ENCODE results near the gene HRAS.

The HRAS gene

GRCh38 chr11:557328-558132 is 22.2 kb upstream of the HRAS start:
- TF ChIP-seq CTCF (conservative IDR thresholded peaks at IDR 0.05; ENCODE audit: low read length): no peak
- no peak for TF ChIP-seq EZH2phosphoT487 (IDR thresholded peaks at IDR 0.05; ENCODE audit: borderline replicate concordance)
- H3K9me2 ChIP-seq (replicated peaks; ENCODE audit: low read depth, low read length): no peaks in the 10 kb centered on the region
- H4K20me1 ChIP-seq (ENCODE audit: insufficient read depth, low read length, poor library complexity, severe bottlenecking): peaks cover 12% of the 10 kb centered on the region
- H3F3A ChIP-seq (ENCODE audit: low read depth): no peaks in the 10 kb centered on the region
- no peaks in the 10 kb centered on the region for H3K27me3 ChIP-seq (ENCODE audit: insufficient read depth, low read length, poor library complexity, severe bottlenecking)
- H3K4me2 ChIP-seq (ENCODE audit: low read depth, low read length, poor library complexity, severe bottlenecking): no peak overlapping the region
- no peak overlapping the region for H3K4me3 ChIP-seq (ENCODE audit: low read length, poor library complexity, severe bottlenecking)
- peaks cover 23% of the 10 kb centered on the region for H3K4me1 ChIP-seq (ENCODE audit: insufficient read depth, low read length, poor library complexity, severe bottlenecking)
- H3K9ac ChIP-seq (ENCODE audit: low read depth, low read length, poor library complexity, severe bottlenecking): no peak overlapping the region
- H2AFZ ChIP-seq (ENCODE audit: low read length): no peak overlapping the region
- no peaks in the 10 kb centered on the region for H3K36me3 ChIP-seq (ENCODE audit: insufficient read depth, low read length)
- no peaks in the 10 kb centered on the region for H3K9me3 ChIP-seq (ENCODE audit: insufficient read depth, low read depth, low read length)
- H3K79me2 ChIP-seq (ENCODE audit: insufficient read depth, low read length): peaks cover 9% of the 10 kb centered on the region

- Histone ChIP-seq H3K4me1 (ENCODE audit: insufficient read depth, low read length, poor library complexity, severe bottlenecking) (peaks cover 18% of the 10 kb centered on the region), H3K79me2 (ENCODE audit: insufficient read depth, low read length) (peaks cover 6% of the 10 kb centered on the region), H3F3A (ENCODE audit: low read depth) (no peaks in the 10 kb centered on the region), H4K20me1 (ENCODE audit: insufficient read depth, low read length, poor library complexity, severe bottlenecking) (peaks cover 6% of the 10 kb centered on the region), H3K9ac (ENCODE audit: low read depth, low read length, poor library complexity, severe bottlenecking) (no peak overlapping the region), H3K9me2 (replicated peaks; ENCODE audit: low read depth, low read length) (no peaks in the 10 kb centered on the region), H3K27me3 (ENCODE audit: insufficient read depth, low read length, poor library complexity, severe bottlenecking) (no peaks in the 10 kb centered on the region), H3K4me2 (ENCODE audit: low read depth, low read length, poor library complexity, severe bottlenecking) (no peak overlapping the region), H3K4me3 (ENCODE audit: low read length, poor library complexity, severe bottlenecking) (no peak overlapping the region), H3K36me3 (ENCODE audit: insufficient read depth, low read length) (no peaks in the 10 kb centered on the region), H3K9me3 (ENCODE audit: insufficient read depth, low read depth, low read length) (no peaks in the 10 kb centered on the region), H2AFZ (ENCODE audit: low read length) (no peak overlapping the region)
- TF ChIP-seq EZH2phosphoT487 (IDR thresholded peaks at IDR 0.05; ENCODE audit: borderline replicate concordance): no peak
- TF ChIP-seq CTCF (conservative IDR thresholded peaks at IDR 0.05; ENCODE audit: low read length): no peak
Observed at GRCh38 chr11:556662-557256, 21.4 kb upstream of the HRAS start.

GRCh38 chr11:555780-556661 is 20.6 kb upstream of the HRAS start:
- Histone ChIP-seq H3K9me3 (ENCODE audit: insufficient read depth, low read depth, low read length) (no peaks in the 10 kb centered on the region), H3K4me2 (ENCODE audit: low read depth, low read length, poor library complexity, severe bottlenecking) (no peak overlapping the region), H3K27me3 (ENCODE audit: insufficient read depth, low read length, poor library complexity, severe bottlenecking) (no peaks in the 10 kb centered on the region), H3K9me2 (replicated peaks; ENCODE audit: low read depth, low read length) (no peaks in the 10 kb centered on the region), H4K20me1 (ENCODE audit: insufficient read depth, low read length, poor library complexity, severe bottlenecking) (no peaks in the 10 kb centered on the region), H3K36me3 (ENCODE audit: insufficient read depth, low read length) (no peaks in the 10 kb centered on the region), H3K4me3 (ENCODE audit: low read length, poor library complexity, severe bottlenecking) (peak overlapping the region; percentile 65), H3K4me1 (ENCODE audit: insufficient read depth, low read length, poor library complexity, severe bottlenecking) (peaks cover 12% of the 10 kb centered on the region), H3K9ac (ENCODE audit: low read depth, low read length, poor library complexity, severe bottlenecking) (no peak overlapping the region), H3F3A (ENCODE audit: low read depth) (no peaks in the 10 kb centered on the region), H2AFZ (ENCODE audit: low read length) (no peak overlapping the region), H3K79me2 (ENCODE audit: insufficient read depth, low read length) (no peaks in the 10 kb centered on the region)
- TF ChIP-seq CTCF (conservative IDR thresholded peaks at IDR 0.05; ENCODE audit: low read length) (no peak), EZH2phosphoT487 (IDR thresholded peaks at IDR 0.05; ENCODE audit: borderline replicate concordance) (no peak)
